WI38 (cell line): ENCODE data around the gene SLC22A4.

ENCODE experiments used
- H3K4me3 ChIP-seq: 2 replicates; pipeline ENCODE4 v1.5.1; 2011; ENCODE audit warnings: low read depth, mild to moderate bottlenecking, control low read depth, low read length
- TF ChIP-seq, protein P1 (sequence below): IDR thresholded peaks from 2 replicates; pipeline ENCODE4 v1.5.1; 2012; ENCODE audit warnings: low read depth, mild to moderate bottlenecking, control low read depth, low read length

SLC22A4 gene

DNA sequence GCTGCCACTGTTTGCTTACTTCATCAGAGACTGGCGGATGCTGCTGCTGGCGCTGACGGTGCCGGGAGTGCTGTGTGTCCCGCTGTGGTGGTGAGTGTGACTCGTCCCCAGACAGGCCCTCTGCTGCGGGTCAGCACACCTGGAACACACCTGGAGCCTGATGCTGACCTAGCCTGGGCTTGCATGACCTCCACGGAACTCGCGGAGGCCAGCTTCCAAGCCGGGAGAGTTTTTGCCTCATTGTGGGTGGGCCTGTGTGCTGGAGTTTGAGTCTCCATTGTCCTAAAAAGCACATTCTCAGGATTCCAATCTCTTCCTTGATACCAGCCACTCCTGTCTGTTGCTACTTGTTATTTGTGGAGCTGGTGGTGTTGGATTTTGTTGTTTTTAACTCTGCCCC lies 28.1 kb downstream of the SLC22A4 start:
- TF ChIP-seq, protein P1, sequence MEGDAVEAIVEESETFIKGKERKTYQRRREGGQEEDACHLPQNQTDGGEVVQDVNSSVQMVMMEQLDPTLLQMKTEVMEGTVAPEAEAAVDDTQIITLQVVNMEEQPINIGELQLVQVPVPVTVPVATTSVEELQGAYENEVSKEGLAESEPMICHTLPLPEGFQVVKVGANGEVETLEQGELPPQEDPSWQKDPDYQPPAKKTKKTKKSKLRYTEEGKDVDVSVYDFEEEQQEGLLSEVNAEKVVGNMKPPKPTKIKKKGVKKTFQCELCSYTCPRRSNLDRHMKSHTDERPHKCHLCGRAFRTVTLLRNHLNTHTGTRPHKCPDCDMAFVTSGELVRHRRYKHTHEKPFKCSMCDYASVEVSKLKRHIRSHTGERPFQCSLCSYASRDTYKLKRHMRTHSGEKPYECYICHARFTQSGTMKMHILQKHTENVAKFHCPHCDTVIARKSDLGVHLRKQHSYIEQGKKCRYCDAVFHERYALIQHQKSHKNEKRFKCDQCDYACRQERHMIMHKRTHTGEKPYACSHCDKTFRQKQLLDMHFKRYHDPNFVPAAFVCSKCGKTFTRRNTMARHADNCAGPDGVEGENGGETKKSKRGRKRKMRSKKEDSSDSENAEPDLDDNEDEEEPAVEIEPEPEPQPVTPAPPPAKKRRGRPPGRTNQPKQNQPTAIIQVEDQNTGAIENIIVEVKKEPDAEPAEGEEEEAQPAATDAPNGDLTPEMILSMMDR, result no peak
- no peak overlapping the region for H3K4me3 ChIP-seq

DNA sequence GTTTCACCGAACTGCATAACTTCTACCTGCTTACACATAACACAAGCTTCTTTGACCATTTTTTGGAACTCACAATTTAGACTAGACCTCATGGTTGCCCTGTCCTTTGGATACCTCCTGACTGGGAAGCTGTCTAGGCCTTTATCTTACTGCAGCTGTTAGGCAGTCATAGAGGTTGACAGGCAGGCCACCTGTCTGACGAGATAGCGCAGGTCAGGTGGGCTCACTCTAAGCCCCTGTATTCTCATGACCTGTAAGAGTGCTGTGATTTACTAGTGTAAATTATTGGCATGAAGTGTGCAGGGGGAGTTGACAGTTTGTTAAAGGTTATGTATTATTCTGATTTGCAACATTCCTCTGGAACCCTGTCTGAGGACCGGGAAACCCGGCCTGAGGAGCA lies 29.0 kb downstream of the SLC22A4 start:
- TF ChIP-seq, protein P1, result no peak
- H3K4me3 ChIP-seq, result no peak overlapping the region

DNA sequence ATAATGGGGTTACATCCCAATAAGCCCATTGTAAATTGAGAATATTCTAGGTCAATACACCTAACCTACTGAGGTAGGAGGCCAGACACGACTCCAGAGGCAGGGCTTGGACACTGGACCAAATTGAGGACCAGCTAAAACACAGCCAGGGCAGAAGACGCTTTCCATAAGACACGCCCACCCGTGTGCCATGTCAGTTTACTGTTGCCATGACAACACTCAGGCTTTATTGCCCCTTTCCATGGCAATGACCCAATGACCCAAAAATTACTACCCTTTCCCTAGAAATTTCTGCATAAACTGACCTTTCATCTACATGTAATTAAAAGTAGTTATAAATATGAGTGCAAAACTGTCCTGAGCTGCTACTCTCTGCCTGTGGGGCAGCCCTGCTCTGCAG lies 31.5 kb downstream of the SLC22A4 start:
- TF ChIP-seq, protein P1, result no peak
- no peak overlapping the region for H3K4me3 ChIP-seq

DNA sequence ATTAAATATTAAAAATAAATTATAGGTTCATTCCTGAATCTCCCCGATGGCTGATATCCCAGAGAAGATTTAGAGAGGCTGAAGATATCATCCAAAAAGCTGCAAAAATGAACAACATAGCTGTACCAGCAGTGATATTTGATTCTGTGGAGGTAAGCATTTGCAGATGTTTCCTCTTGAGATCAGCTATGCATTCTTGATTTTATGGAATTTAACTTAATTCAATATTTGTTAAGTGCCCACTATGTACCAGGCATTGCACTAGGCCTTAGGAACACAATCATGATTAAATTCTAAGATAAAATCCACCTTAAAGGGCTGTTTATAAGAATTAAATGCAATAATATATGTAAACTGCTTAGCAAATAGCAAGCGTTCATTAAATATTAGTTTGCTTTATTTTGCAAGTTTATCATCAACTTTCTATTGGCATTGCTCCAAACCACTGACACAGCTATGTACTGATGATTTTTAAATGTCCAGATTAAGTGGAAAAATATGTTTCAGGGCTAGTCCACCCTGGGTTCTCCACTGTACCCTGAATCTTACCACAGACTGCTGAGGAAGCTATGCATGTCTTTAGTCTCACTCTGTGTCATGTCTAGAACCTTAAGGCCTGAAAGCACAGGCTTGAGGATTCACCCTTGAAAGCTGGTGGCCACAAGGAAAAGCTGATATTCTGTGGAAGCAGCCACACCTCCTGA lies 33.2 kb downstream of the SLC22A4 start:
- TF ChIP-seq, protein P1, result no peak
- H3K4me3 ChIP-seq, result no peak overlapping the region

DNA sequence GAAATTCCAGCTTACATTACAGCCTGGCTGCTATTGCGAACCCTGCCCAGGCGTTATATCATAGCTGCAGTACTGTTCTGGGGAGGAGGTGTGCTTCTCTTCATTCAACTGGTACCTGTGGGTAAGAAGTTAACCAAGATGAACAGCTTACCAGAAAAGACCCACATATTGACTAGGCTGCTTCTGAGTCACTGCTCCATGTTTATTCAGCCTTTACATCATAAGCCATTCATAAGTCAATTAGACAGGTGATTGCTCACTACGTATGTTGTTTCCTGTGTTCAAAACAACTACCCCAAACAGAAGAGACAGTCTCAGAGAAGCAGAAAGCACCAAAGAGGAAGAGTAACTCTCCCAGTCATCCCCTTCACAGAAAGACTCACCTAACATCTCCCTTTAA lies 40.6 kb downstream of the SLC22A4 start:
- no peak overlapping the region for H3K4me3 ChIP-seq
- TF ChIP-seq, protein P1, result no peak

DNA sequence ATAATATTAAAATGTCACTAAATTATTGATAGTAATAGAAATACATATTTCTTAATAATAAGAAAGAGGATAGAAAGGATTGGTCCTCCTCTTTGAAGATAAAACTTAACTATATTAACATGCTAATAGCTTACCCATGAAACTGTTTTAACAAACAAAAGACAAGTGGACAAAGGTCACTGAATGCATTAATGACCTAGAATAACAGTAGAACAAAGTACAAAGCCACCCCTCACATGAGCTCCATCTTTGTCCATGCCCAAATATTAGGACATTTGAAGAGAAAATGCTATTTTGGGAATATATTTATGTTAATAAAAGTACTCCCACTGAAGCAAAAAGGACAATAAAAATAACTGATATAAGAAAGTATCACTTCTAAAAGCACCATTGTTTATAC lies 41.2 kb downstream of the SLC22A4 start:
- H3K4me3 ChIP-seq, result no peak overlapping the region
- TF ChIP-seq, protein P1, result no peak

DNA sequence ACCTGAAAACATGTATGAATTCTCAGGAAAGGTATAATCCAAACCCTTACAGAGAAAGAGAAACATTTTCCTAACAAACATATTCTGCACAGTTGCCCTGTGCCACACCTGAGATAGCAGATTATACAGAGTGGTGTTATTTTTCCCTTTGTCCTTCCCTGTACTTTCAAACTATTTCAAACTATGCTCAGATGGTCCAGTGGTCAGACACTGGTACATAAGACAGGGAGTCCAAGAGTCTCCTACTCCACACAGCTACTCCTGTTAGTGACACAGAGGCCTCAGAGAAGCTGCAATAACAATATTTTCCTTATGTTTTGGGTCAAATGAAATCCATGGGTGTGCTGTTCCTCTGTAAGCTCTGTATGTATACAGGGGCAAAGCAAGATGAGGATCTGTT lies 45.3 kb downstream of the SLC22A4 start:
- H3K4me3 ChIP-seq, result no peak overlapping the region
- TF ChIP-seq, protein P1, result no peak
